H1 (cell line): ENCODE data around the gene TAS2R30. TPM values are rescaled to one million over a fixed set of nuclear protein-coding genes. Genes with fewer than 3 reads are reported as not detected.

Source experiments
- CTCF ChIA-PET: fragments of 300-600 bp; sonication (Branson Sonifier 250); formaldehyde crosslinking; loops from one replicate; lab custom pipeline; 2021; ENCODE audit not compliant: partially characterized antibody; lab: Charles Lee
- POLR2A ChIA-PET: fragments of 300-600 bp; sonication (Branson Sonifier 250); formaldehyde crosslinking; loops from one replicate; lab custom pipeline; 2021; ENCODE audit warnings: inconsistent platforms; ENCODE audit not compliant: partially characterized antibody; lab: Charles Lee
- DNase-seq, 2 experiments: peaks; one replicate each; pipeline versions ENCODE4 v3.0.0 to v3.0.0-alpha.2; 2010 to 2022; ENCODE audit warnings: low spot score in 2 of 2, low read depth in 1 of 2, mixed read lengths in 1 of 2
- FAIRE-seq: peaks from 2 replicates; lab custom pipeline; 2011; peaks lifted over from hg19 to GRCh38; lab: Jason Lieb, UNC
- H2AFZ ChIP-seq: 2 replicates; pipeline ENCODE4 v1.8.1; 2012; ENCODE audit warnings: low read length, inconsistent platforms
- H2AK5ac ChIP-seq: 2 replicates; pipeline ENCODE4 v1.6.1; 2013; ENCODE audit warnings: low read depth, low read length
- H2BK120ac ChIP-seq: replicated peaks from 2 replicates; pipeline ENCODE3; 2013; ENCODE audit warnings: low read depth, low read length, inconsistent platforms
- H2BK12ac ChIP-seq: 2 replicates; pipeline ENCODE4 v1.6.1; 2013; ENCODE audit warnings: low read depth, low read length
- H2BK15ac ChIP-seq: 2 replicates; pipeline ENCODE4 v1.6.1; 2013; ENCODE audit warnings: low read length
- H2BK20ac ChIP-seq: 2 replicates; pipeline ENCODE4 v1.6.1; 2013; ENCODE audit warnings: low read length
- H2BK5ac ChIP-seq: 2 replicates; pipeline ENCODE4 v1.6.1; 2013; ENCODE audit warnings: low read depth, low read length
- H3K14ac ChIP-seq: 2 replicates; pipeline ENCODE4 v1.6.1; 2013; ENCODE audit warnings: inconsistent platforms; ENCODE audit not compliant: insufficient read length
- H3K18ac ChIP-seq: 2 replicates; pipeline ENCODE4 v1.6.1; 2013; ENCODE audit warnings: low read length; ENCODE audit errors: extremely low read depth
- H3K23ac ChIP-seq: 2 replicates; pipeline ENCODE4 v1.6.1; 2013; ENCODE audit warnings: inconsistent platforms; ENCODE audit not compliant: insufficient read length
- H3K23me2 ChIP-seq: 2 replicates; pipeline ENCODE4 v1.6.1; 2013; ENCODE audit warnings: low read depth, low read length
- H3K27ac ChIP-seq: 2 replicates; pipeline ENCODE4 v1.6.1; 2011; ENCODE audit warnings: low read depth, low read length, inconsistent platforms
- H3K27me3 ChIP-seq, 4 experiments: replicated peaks in 1 of 4; 1 replicate in 1 of 4; 2 replicates in 3 of 4; pipeline versions ENCODE4 v1.6.1 to v1.8.1; 2011 to 2013; ENCODE audit warnings: low read length in 3 of 4, mild to moderate bottlenecking in 3 of 4, inconsistent platforms in 2 of 4, mixed read lengths in 2 of 4, moderate library complexity in 1 of 4; ENCODE audit not compliant: control insufficient read depth in 3 of 4, insufficient read depth in 3 of 4; ENCODE audit errors: extremely low read depth in 1 of 4
- H3K36me3 ChIP-seq, 4 experiments: 2 replicates each; pipeline versions ENCODE4 v1.6.1 to v1.8.1; 2011 to 2013; ENCODE audit warnings: mild to moderate bottlenecking in 4 of 4, low read length in 3 of 4, moderate library complexity in 2 of 4, control low read depth in 1 of 4, inconsistent platforms in 1 of 4; ENCODE audit not compliant: insufficient read depth in 4 of 4, control insufficient read depth in 2 of 4
- H3K4ac ChIP-seq: replicated peaks from 2 replicates; pipeline ENCODE3; 2013; ENCODE audit warnings: low read length, low read depth, mixed read lengths, inconsistent platforms; ENCODE audit not compliant: insufficient read length
- H3K4me1 ChIP-seq, 4 experiments: replicated peaks in 1 of 4; 1 replicate in 1 of 4; 2 replicates in 3 of 4; pipeline versions ENCODE4 v1.6.1 to v1.8.1; 2011 to 2013; ENCODE audit warnings: low read length in 3 of 4, inconsistent platforms in 2 of 4, mixed read lengths in 1 of 4; ENCODE audit not compliant: insufficient read depth in 4 of 4, control insufficient read depth in 3 of 4
- H3K4me2 ChIP-seq, 2 experiments: 2 replicates each; pipeline versions ENCODE4 v1.6.1 to v1.8.1; 2011 to 2013; ENCODE audit warnings: low read depth in 2 of 2, low read length in 2 of 2, control low read depth in 1 of 2, inconsistent platforms in 1 of 2, mild to moderate bottlenecking in 1 of 2; ENCODE audit not compliant: insufficient read depth in 1 of 2
- H3K4me3 ChIP-seq, 4 experiments: fragments of 200-600, 300-600 bp in 1 of 4; sonication (generic), shearing (Covaris generic), sonication (Bioruptor Twin) in 1 of 4; 2 replicates each; pipeline versions ENCODE4 v1.5.1 to v1.8.1; 2011 to 2016; ENCODE audit warnings: low read length in 4 of 4, low read depth in 3 of 4, control low read depth in 2 of 4, inconsistent platforms in 2 of 4, mild to moderate bottlenecking in 2 of 4, mixed read lengths in 1 of 4, moderate library complexity in 1 of 4; ENCODE audit not compliant: insufficient read depth in 2 of 4; ENCODE audit errors: extremely low read depth in 1 of 4
- H3K56ac ChIP-seq: replicated peaks from 2 replicates; pipeline ENCODE3; 2013; ENCODE audit warnings: low read depth, mild to moderate bottlenecking, mixed read lengths, low read length, inconsistent platforms; ENCODE audit not compliant: insufficient read length
- H3K79me1 ChIP-seq: 2 replicates; pipeline ENCODE4 v1.6.1; 2013; ENCODE audit warnings: low read depth, low read length, control low read depth
- H3K79me2 ChIP-seq, 2 experiments: 2 replicates each; pipeline versions ENCODE4 v1.6.1 to v1.8.1; 2012 to 2013; ENCODE audit warnings: low read length in 2 of 2, mild to moderate bottlenecking in 2 of 2, inconsistent platforms in 1 of 2; ENCODE audit not compliant: insufficient read depth in 2 of 2, control insufficient read depth in 1 of 2
- H3K9ac ChIP-seq, 4 experiments: replicated peaks in 1 of 4; 1 replicate in 1 of 4; 2 replicates in 3 of 4; pipeline versions ENCODE4 v1.6.1 to v1.8.1; 2011 to 2013; ENCODE audit warnings: low read depth in 3 of 4, low read length in 3 of 4, control low read depth in 2 of 4, mild to moderate bottlenecking in 2 of 4, moderate library complexity in 2 of 4, inconsistent platforms in 1 of 4; ENCODE audit errors: extremely low read depth in 1 of 4
- H3K9me3 ChIP-seq, 2 experiments: 2 replicates each; pipeline versions ENCODE4 v1.6.1 to v1.8.1; 2012 to 2013; ENCODE audit warnings: mild to moderate bottlenecking in 2 of 2, moderate library complexity in 2 of 2, control low read depth in 1 of 2, inconsistent platforms in 1 of 2, low read depth in 1 of 2, low read length in 1 of 2, mixed read lengths in 1 of 2; ENCODE audit not compliant: insufficient read depth in 2 of 2
- H4K20me1 ChIP-seq, 2 experiments: replicated peaks in 1 of 2; 2 replicates each; pipeline versions ENCODE3 to v1.8.1; 2011 to 2013; ENCODE audit warnings: inconsistent platforms in 2 of 2, low read length in 2 of 2, mild to moderate bottlenecking in 1 of 2; ENCODE audit not compliant: insufficient read depth in 2 of 2, control insufficient read depth in 1 of 2
- H4K5ac ChIP-seq: 2 replicates; pipeline ENCODE4 v1.6.1; 2013; ENCODE audit warnings: low read length, low read depth, mixed read lengths, inconsistent platforms; ENCODE audit not compliant: insufficient read length
- H4K8ac ChIP-seq: 2 replicates; pipeline ENCODE4 v1.8.0; 2013; ENCODE audit warnings: mild to moderate bottlenecking, moderate library complexity, low read length, inconsistent platforms; ENCODE audit not compliant: insufficient read depth; ENCODE audit errors: extremely low read depth
- H4K91ac ChIP-seq: replicated peaks from 2 replicates; pipeline ENCODE3; 2013; ENCODE audit warnings: low read length, mixed read lengths, inconsistent platforms; ENCODE audit not compliant: insufficient read length
- NRF1 ChIP-seq: IDR thresholded peaks from 2 replicates; pipeline ENCODE4 v1.6.1; 2011; ENCODE audit warnings: mild to moderate bottlenecking, low read depth, low read length, improper control_type of control experiment
- TBP ChIP-seq: IDR thresholded peaks from 2 replicates; pipeline ENCODE4 v1.6.1; 2011; ENCODE audit warnings: low read depth, low read length, improper control_type of control experiment
- WGBS, 2 experiments: shearing (Covaris generic) in 1 of 2; methylation state at CpG; one replicate each; pipeline versions ENCODE4 v1.1.6 to v1.1.7; 2013 to 2015; ENCODE audit warnings: low lambda C conversion rate in 2 of 2, mixed read lengths in 2 of 2, inconsistent platforms in 1 of 2, low coverage in 1 of 2, missing lambda C conversion rate in 1 of 2; ENCODE audit not compliant: insufficient replicate concordance in 2 of 2, insufficient coverage in 1 of 2, insufficient read length in 1 of 2; ENCODE audit errors: extremely low coverage in 1 of 2, missing lambda C conversion rate in 1 of 2; 5-methylcytosine and 5-hydroxymethylcytosine counted together
- polyA plus RNA-seq, 7 experiments: library from polyadenylated mRNA; depleted of rRNA in 3 of 7; stranded (reverse) in 5 of 7; unstranded in 2 of 7; fragments of >200 nt in 5 of 7; fragments of 200-250 nt in 2 of 7; gene quantifications; 1 replicate in 5 of 7; 2 replicates in 1 of 7; 4 replicates in 1 of 7; pipeline versions ENCODE4 v1.2.1 to v1.2.3, GENCODE V29; 2011 to 2013; ENCODE audit warnings: missing spikeins in 2 of 7, mixed read lengths in 2 of 7
- total RNA-seq: library from RNA; stranded (reverse); fragmentation: NEBNext Ultra II Directional; extraction: Animal tissue kit (Norgen Biotek cat#: 25700); gene quantifications from 2 replicates; pipeline ENCODE4 v1.2.1, GENCODE V29; 2021

TAS2R30 gene
- total and polyA plus RNA-seq, 2 of the 8 experiments (the other 6 are each of a cell fraction or from before 2014, with no cell fraction given), result 0.33 to 1.0 TPM

GRCh38 chr12:11147420-11147819 lies 13.0 kb upstream of the TAS2R30 start:
- TF ChIP-seq TBP (no peak), NRF1 (no peak)
- TF ChIP-seq, all 59 proteins: peak for 0
- no peak overlapping the region for H4K5ac ChIP-seq
- H3K23me2 ChIP-seq, result no peaks in the 10 kb centered on the region
- no peak overlapping the region for H3K18ac ChIP-seq
- no peak overlapping the region for H2BK20ac ChIP-seq
- no peak overlapping the region for H3K4me2 ChIP-seq
- H3K4me3 ChIP-seq, result no peak overlapping the region
- POLR2A ChIA-PET, result no interaction called here
- H3K56ac ChIP-seq, result no peak overlapping the region
- peaks cover 0 to 3% of the 10 kb centered on the region in 2 experiments; a peak in 1 of 4 replicates for H3K9me3 ChIP-seq
- no peak overlapping the region for H2BK12ac ChIP-seq
- no peak overlapping the region for H2AK5ac ChIP-seq
- no peak overlapping the region for H3K27ac ChIP-seq
- FAIRE-seq, result no peak
- no peak overlapping the region for H3K4ac ChIP-seq
- peaks cover 0 to 65% of the 10 kb centered on the region in 2 experiments; a peak in 2 of 4 replicates for H3K79me2 ChIP-seq
- no peak for DNase-seq
- H3K4me1 ChIP-seq, result no peaks in the 10 kb centered on the region
- H3K79me1 ChIP-seq, result no peaks in the 10 kb centered on the region; the same call in 1 of the 2 replicates
- no peak overlapping the region for H4K91ac ChIP-seq
- H3K14ac ChIP-seq, result no peak overlapping the region
- no peaks in the 10 kb centered on the region for H3K27me3 ChIP-seq
- H2BK120ac ChIP-seq, result no peak overlapping the region
- H3K36me3 ChIP-seq, result peaks cover 0 to 8% (median 3%) of the 10 kb centered on the region in 4 experiments; a peak in 4 of 8 replicates
- no peak overlapping the region for H3K9ac ChIP-seq
- H2BK15ac ChIP-seq, result no peak overlapping the region
- CTCF ChIA-PET, result interaction anchor here (1.3 kb wide), 1 partner anchor 11 kb away, joined by 5 read pairs; no protein-coding TSS in a partner anchor
- no peak overlapping the region for H3K23ac ChIP-seq
- H2AFZ ChIP-seq, result no peak overlapping the region
- H4K20me1 ChIP-seq, result no peaks in the 10 kb centered on the region
- WGBS, 2 experiments, result 76% methylated on average over 1 of the region's 1 CpG; no CpG with 5 or more reads in 1 of the 2 experiments
- H2BK5ac ChIP-seq, result no peak overlapping the region
- no peak overlapping the region for H4K8ac ChIP-seq
